ENCODE results near the gene MRGPRD.

DNA sequence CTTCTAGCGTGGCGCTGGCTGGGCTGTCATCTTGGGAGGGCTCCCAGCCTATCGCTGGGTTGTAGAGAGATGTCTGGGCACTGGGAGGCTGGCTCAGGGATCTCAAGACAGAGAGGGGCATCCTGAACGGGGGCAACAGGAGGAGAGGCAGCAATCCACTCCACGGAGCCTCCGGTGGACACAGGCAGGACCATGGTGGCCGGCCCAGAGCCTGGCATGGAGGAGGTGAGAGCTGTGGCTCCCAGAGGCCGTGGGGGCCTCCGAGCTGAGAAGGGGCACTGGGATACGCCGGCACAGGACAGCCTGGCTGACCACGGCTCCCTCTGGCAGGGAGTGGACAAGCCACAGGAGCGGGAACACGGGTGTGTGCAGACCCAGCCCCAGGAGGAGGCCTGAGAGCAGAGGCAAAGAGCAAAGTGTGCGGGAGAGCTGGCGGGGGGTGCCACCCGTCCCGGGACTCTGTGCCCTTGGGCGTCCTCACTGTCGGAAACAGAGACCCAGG, 23.1 kb upstream of the MRGPRD start:
- TF ChIP-seq SUZ12 (IDR thresholded peaks at IDR 0.05), result no peak
- no peak for TF ChIP-seq ZNF384 (IDR thresholded peaks at IDR 0.05)
- no peak for TF ChIP-seq NFRKB (IDR thresholded peaks at IDR 0.05)
- no peak for TF ChIP-seq FOXA1 (IDR thresholded peaks at IDR 0.05)
- TF ChIP-seq FOXM1 (IDR thresholded peaks at IDR 0.05; ENCODE audit: borderline replicate concordance), result no peak
- TF ChIP-seq, protein P1, sequence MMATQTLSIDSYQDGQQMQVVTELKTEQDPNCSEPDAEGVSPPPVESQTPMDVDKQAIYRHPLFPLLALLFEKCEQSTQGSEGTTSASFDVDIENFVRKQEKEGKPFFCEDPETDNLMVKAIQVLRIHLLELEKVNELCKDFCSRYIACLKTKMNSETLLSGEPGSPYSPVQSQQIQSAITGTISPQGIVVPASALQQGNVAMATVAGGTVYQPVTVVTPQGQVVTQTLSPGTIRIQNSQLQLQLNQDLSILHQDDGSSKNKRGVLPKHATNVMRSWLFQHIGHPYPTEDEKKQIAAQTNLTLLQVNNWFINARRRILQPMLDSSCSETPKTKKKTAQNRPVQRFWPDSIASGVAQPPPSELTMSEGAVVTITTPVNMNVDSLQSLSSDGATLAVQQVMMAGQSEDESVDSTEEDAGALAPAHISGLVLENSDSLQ (IDR thresholded peaks at IDR 0.05), result no peak
- TF ChIP-seq BHLHE40 (IDR thresholded peaks at IDR 0.05; ENCODE audit: borderline replicate concordance), result no peak

Measured in HEK293T (cell line).